ENCODE data around the gene ADAMTS2. TPM values are rescaled to one million over a fixed set of nuclear protein-coding genes. Genes with fewer than 3 reads are reported as not detected.

ADAMTS2 gene
- total RNA-seq, 1 donor from 2014 or later = 0.29 TPM

- no peak for TF ChIP-seq CTCF (conservative IDR thresholded peaks at IDR 0.05; ENCODE audit: low read depth, low read length)
- no peak overlapping the region for H3K4me3 ChIP-seq (ENCODE audit: low read depth, low read length)
- DNase-seq (ENCODE audit: low read depth) = no peak
Observed at GRCh38 chr5:179140293-179140692, 205.0 kb downstream of the ADAMTS2 start.

- DNase-seq (ENCODE audit: low read depth) = no peak
- TF ChIP-seq CTCF (conservative IDR thresholded peaks at IDR 0.05; ENCODE audit: low read depth, low read length) = no peak
- H3K4me3 ChIP-seq (ENCODE audit: low read depth, low read length) = no peak overlapping the region
Observed at GRCh38 chr5:179139936-179140235, 205.4 kb downstream of the ADAMTS2 start.

- TF ChIP-seq CTCF (conservative IDR thresholded peaks at IDR 0.05; ENCODE audit: low read depth, low read length) = no peak
- no peak for DNase-seq (ENCODE audit: low read depth)
- H3K4me3 ChIP-seq (ENCODE audit: low read depth, low read length) = no peak overlapping the region
Observed at GRCh38 chr5:179139111-179139935, 205.9 kb downstream of the ADAMTS2 start.

- DNase-seq (ENCODE audit: low read depth) = no peak
- no peak overlapping the region for H3K4me3 ChIP-seq (ENCODE audit: low read depth, low read length)
- TF ChIP-seq CTCF (conservative IDR thresholded peaks at IDR 0.05; ENCODE audit: low read depth, low read length) = no peak
Observed at GRCh38 chr5:179138568-179138925, 206.7 kb downstream of the ADAMTS2 start.

GRCh38 chr5:179137643-179138567 is 207.4 kb downstream of the ADAMTS2 start:
- no peak overlapping the region for H3K4me3 ChIP-seq (ENCODE audit: low read depth, low read length)
- TF ChIP-seq CTCF (conservative IDR thresholded peaks at IDR 0.05; ENCODE audit: low read depth, low read length) = no peak
- no peak for DNase-seq (ENCODE audit: low read depth)

- no peak for TF ChIP-seq CTCF (conservative IDR thresholded peaks at IDR 0.05; ENCODE audit: low read depth, low read length)
- no peak overlapping the region for H3K4me3 ChIP-seq (ENCODE audit: low read depth, low read length)
- DNase-seq (ENCODE audit: low read depth) = no peak
Observed at GRCh38 chr5:179137016-179137642, 208.1 kb downstream of the ADAMTS2 start.

All from epithelial cell of proximal tubule (primary cell).